PC-9 (cell line): Measurements from ENCODE around the gene PPFIBP1.
"Not testable (repeated sequence)": the region's sequence is repeated elsewhere in the genome, so short reads cannot be mapped to it uniquely, and the experiment has no call there.

ENCODE experiments used
- EZH2 ChIP-seq: fragments of 200-600 bp; sonication (generic); IDR thresholded peaks from 2 replicates; pipeline ENCODE4 v1.8.0; 2017; ENCODE audit warnings: antibody characterized with exemption, low read depth
- TF ChIP-seq, protein P1 (sequence below): fragments of 200-600 bp; sonication (generic); conservative IDR thresholded peaks from 2 replicates; pipeline ENCODE4 v1.6.1; 2017; ENCODE audit warnings: mixed run types, antibody characterized with exemption, mild to moderate bottlenecking, moderate library complexity

DNA sequence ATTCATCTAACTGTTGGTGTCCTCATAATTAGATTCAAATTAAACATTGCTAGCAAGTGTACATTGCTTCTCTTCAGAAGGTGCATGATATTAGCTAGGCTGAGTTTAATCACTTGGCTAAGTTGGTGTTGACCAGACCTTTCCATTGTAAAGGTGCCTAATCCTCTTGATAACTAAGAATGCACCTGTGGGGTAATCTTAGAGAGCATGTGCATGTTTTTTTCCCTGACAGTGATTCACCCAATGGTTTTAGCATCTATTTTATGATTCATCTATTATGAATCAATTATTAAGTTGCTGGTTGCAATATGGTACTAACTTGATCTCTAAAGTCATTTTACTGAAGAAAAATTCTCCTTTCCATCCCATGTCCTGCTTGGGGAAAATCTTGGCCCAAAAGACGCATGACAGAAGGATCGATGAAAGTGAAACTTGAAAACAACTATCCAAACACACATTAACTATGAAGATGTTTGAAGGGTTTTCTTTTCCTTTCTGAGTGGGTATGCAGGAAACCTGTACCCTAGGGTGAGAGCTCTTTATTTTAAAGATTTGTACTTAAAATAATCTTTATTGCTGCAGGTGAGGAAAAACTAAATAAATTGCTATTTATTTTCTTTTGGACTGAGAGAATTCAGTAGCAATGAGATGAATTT lies 64.2 kb downstream of the PPFIBP1 start:
- TF ChIP-seq, protein P1, sequence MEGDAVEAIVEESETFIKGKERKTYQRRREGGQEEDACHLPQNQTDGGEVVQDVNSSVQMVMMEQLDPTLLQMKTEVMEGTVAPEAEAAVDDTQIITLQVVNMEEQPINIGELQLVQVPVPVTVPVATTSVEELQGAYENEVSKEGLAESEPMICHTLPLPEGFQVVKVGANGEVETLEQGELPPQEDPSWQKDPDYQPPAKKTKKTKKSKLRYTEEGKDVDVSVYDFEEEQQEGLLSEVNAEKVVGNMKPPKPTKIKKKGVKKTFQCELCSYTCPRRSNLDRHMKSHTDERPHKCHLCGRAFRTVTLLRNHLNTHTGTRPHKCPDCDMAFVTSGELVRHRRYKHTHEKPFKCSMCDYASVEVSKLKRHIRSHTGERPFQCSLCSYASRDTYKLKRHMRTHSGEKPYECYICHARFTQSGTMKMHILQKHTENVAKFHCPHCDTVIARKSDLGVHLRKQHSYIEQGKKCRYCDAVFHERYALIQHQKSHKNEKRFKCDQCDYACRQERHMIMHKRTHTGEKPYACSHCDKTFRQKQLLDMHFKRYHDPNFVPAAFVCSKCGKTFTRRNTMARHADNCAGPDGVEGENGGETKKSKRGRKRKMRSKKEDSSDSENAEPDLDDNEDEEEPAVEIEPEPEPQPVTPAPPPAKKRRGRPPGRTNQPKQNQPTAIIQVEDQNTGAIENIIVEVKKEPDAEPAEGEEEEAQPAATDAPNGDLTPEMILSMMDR = not testable (repeated sequence)
- TF ChIP-seq EZH2 = not testable (repeated sequence)
